GM12878 (cell line): Measurements from ENCODE around the gene PGM2L1. TPM values are rescaled to one million over a fixed set of nuclear protein-coding genes. Genes with fewer than 3 reads are reported as not detected.

Experiments used
- ATAC-seq: fragments of 200-7000 bp; cut with Tn5 transposase; 3 replicates; pipeline ENCODE4 v1.9.1; 2020; ENCODE audit warnings: mild to moderate bottlenecking, moderate library complexity
- BruUV-seq: library from RNA; stranded (reverse); fragments of 400-500 nt; replicated peaks from 2 replicates; lab custom pipeline; 2021; lab: Mats Ljungman, UMichigan
- CTCF ChIA-PET: fragments of 300-600 bp; sonication (Branson Sonifier 250); formaldehyde crosslinking; extraction: SDS; loops from one replicate; lab custom pipeline; 2021; ENCODE audit warnings: inconsistent platforms; lab: Yijun Ruan, JAX
- POLR2A ChIA-PET: fragments of 350-600 bp; formaldehyde crosslinking; extraction: SDS; loops from one replicate; lab custom pipeline; 2021; ENCODE audit warnings: inconsistent platforms; lab: Charles Lee
- RAD21 ChIA-PET: fragments of 300-600 bp; sonication (Branson Sonifier 250); formaldehyde crosslinking; loops from one replicate; lab custom pipeline; 2023; ENCODE audit warnings: antibody characterized with exemption; ENCODE audit not compliant: unreplicated experiment; lab: Charles Lee
- SMC1A ChIA-PET: fragments of 300-600 bp; sonication (Branson Sonifier 250); formaldehyde crosslinking; loops from one replicate; lab custom pipeline; 2023; ENCODE audit not compliant: unreplicated experiment, uncharacterized antibody; lab: Charles Lee
- DNase-seq: peaks from one replicate; pipeline ENCODE4 v3.0.0-alpha.2; 2011; ENCODE audit warnings: low read depth, low spot score
- FAIRE-seq: peaks from 3 replicates; lab custom pipeline; 2011; peaks lifted over from hg19 to GRCh38; lab: Jason Lieb, UNC
- H2AFZ ChIP-seq: 2 replicates; pipeline ENCODE4 v1.6.0; 2011; ENCODE audit warnings: low read depth, low read length, control low read depth; ENCODE audit not compliant: control insufficient read depth
- H3K27ac ChIP-seq: 2 replicates; pipeline ENCODE4 v1.5.1; 2011; ENCODE audit warnings: control low read depth; ENCODE audit not compliant: control insufficient read depth, insufficient read depth
- H3K27me3 ChIP-seq, 2 experiments: replicated peaks in 1 of 2; 2 replicates each; pipeline versions ENCODE4 v1.6.0 to v1.6.1; 2011; ENCODE audit warnings: low read length in 1 of 2; ENCODE audit not compliant: control insufficient read depth in 2 of 2, insufficient read depth in 2 of 2
- H3K36me3 ChIP-seq, 2 experiments: 2 replicates each; pipeline ENCODE4 v1.5.1; 2011; ENCODE audit warnings: low read length in 1 of 2; ENCODE audit not compliant: control insufficient read depth in 2 of 2, insufficient read depth in 2 of 2
- H3K4me1 ChIP-seq: 2 replicates; pipeline ENCODE4 v1.6.1; 2011; ENCODE audit warnings: mild to moderate bottlenecking, low read length, moderate library complexity, mixed read lengths; ENCODE audit not compliant: control insufficient read depth, insufficient read depth
- H3K4me2 ChIP-seq: 2 replicates; pipeline ENCODE4 v1.6.0; 2011; ENCODE audit warnings: control low read depth; ENCODE audit not compliant: control insufficient read depth, insufficient read depth
- H3K4me3 ChIP-seq: fragments of 200-600 bp; sonication (generic); 2 replicates; pipeline ENCODE4 v1.5.1; 2016
- H3K79me2 ChIP-seq: 2 replicates; pipeline ENCODE4 v1.6.0; 2011; ENCODE audit warnings: low read length; ENCODE audit not compliant: control insufficient read depth, insufficient read depth
- H3K9ac ChIP-seq: 2 replicates; pipeline ENCODE4 v1.8.0; 2011; ENCODE audit warnings: low read length, control low read depth, mixed read lengths; ENCODE audit not compliant: control insufficient read depth, insufficient read depth
- H3K9me3 ChIP-seq: replicated peaks from 3 replicates; pipeline ENCODE4 v1.5.1; 2011; ENCODE audit warnings: mild to moderate bottlenecking, low read length; ENCODE audit not compliant: control insufficient read depth, insufficient read depth
- H4K20me1 ChIP-seq: 2 replicates; pipeline ENCODE4 v1.6.0; 2011; ENCODE audit not compliant: control insufficient read depth, insufficient read depth
- CEBPB ChIP-seq, 2 experiments: fragments of 150-350 bp in 1 of 2; IDR thresholded peaks; 2 replicates each; pipeline ENCODE4 v1.6.1; 2012 to 2014; ENCODE audit warnings: low read depth in 2 of 2, low read length in 2 of 2, borderline replicate concordance in 1 of 2, inconsistent platforms in 1 of 2
- ETV6 ChIP-seq, 2 experiments: fragments of 450-650 bp in 1 of 2; IDR thresholded peaks in 1 of 2; conservative IDR thresholded peaks in 1 of 2; 2 replicates each; pipeline ENCODE4 v1.6.1; 2014; ENCODE audit warnings: antibody characterized with exemption in 1 of 2, borderline replicate concordance in 1 of 2, low read depth in 1 of 2, mild to moderate bottlenecking in 1 of 2, moderate library complexity in 1 of 2
- EZH2 ChIP-seq: IDR thresholded peaks from 2 replicates; pipeline ENCODE4 v1.6.1; 2012; ENCODE audit warnings: low read depth, mild to moderate bottlenecking, control low read depth, inconsistent platforms, low read length, borderline replicate concordance; ENCODE audit not compliant: control insufficient read depth
- MYC ChIP-seq: IDR thresholded peaks from 2 replicates; pipeline ENCODE4 v1.6.1; 2011; ENCODE audit warnings: mild to moderate bottlenecking, low read length, moderate library complexity, inconsistent platforms; ENCODE audit not compliant: insufficient read depth, insufficient replicate concordance, insufficient read length, severe bottlenecking
- NFIC ChIP-seq: IDR thresholded peaks from 2 replicates; pipeline ENCODE4 v1.6.1; 2012; ENCODE audit warnings: low read depth, mild to moderate bottlenecking, inconsistent platforms, low read length, moderate library complexity
- NR2C1 ChIP-seq: fragments of 450-650 bp; IDR thresholded peaks from 2 replicates; pipeline ENCODE4 v1.6.1; 2017; ENCODE audit warnings: antibody characterized with exemption, mild to moderate bottlenecking, moderate library complexity
- PKNOX1 ChIP-seq: fragments of 450-650 bp; IDR thresholded peaks from 2 replicates; pipeline ENCODE4 v1.6.1; 2016; ENCODE audit warnings: mild to moderate bottlenecking
- POLR2A ChIP-seq: IDR thresholded peaks from 2 replicates; pipeline ENCODE4 v1.6.1; 2011; ENCODE audit warnings: low read depth, mild to moderate bottlenecking, low read length
- RAD21 ChIP-seq: IDR thresholded peaks from 2 replicates; pipeline ENCODE4 v1.6.1; 2011; ENCODE audit warnings: mild to moderate bottlenecking, low read depth, low read length, moderate library complexity; ENCODE audit not compliant: insufficient read depth
- SPI1 ChIP-seq: IDR thresholded peaks from 2 replicates; pipeline ENCODE4 v1.6.1; 2011; ENCODE audit warnings: low read depth, mild to moderate bottlenecking, low read length, moderate library complexity, borderline replicate concordance; ENCODE audit not compliant: insufficient read depth
- ZBTB33 ChIP-seq: fragments of 450-650 bp; IDR thresholded peaks from 2 replicates; pipeline ENCODE4 v1.6.1; 2017; ENCODE audit warnings: mild to moderate bottlenecking
- ZNF274 ChIP-seq: IDR thresholded peaks from one replicate; pipeline ENCODE4 v1.8.0; 2011; ENCODE audit not compliant: insufficient read length, insufficient read depth
- WGBS: methylation state at CpG from one replicate; pipeline ENCODE4 v1.1.6; 2016; ENCODE audit warnings: low lambda C conversion rate; ENCODE audit not compliant: insufficient replicate concordance, insufficient coverage; ENCODE audit errors: missing lambda C conversion rate; 5-methylcytosine and 5-hydroxymethylcytosine counted together
- in situ Hi-C: fragments of 300-500 bp; cut with MboI; formaldehyde crosslinking; loops from 9 replicates; pipeline ENCODE4 v1.14.3; 2018; ENCODE audit warnings: mixed read lengths
- intact Hi-C: fragments of 100-400 bp; cut with micrococcal nuclease; formaldehyde crosslinking; loops from one replicate; pipeline ENCODE4 v1.14.2; 2022; ENCODE audit not compliant: unreplicated experiment
- polyA plus RNA-seq, 11 experiments: library from polyadenylated mRNA; depleted of rRNA in 4 of 11; unstranded in 6 of 11; stranded (reverse) in 5 of 11; fragments of >200 nt; fragmentation: Nextera tagmentation in 4 of 11; fragmentation: Illumina TruSeq in 1 of 11; extraction: Ambion mirVana in 4 of 11; extraction: Trizol in 1 of 11; gene quantifications; 1 replicate in 1 of 11; 2 replicates in 10 of 11; pipeline versions ENCODE4 v1.2.1 to v1.2.3, GENCODE V29; 2011 to 2016; ENCODE audit warnings: inconsistent platforms in 2 of 11, missing spikeins in 2 of 11, low read depth in 1 of 11
- total RNA-seq, 4 experiments: library from RNA; depleted of rRNA in 3 of 4; stranded (reverse); fragments of >200 nt in 3 of 4; fragmentation: Illumina TruSeq in 1 of 4; extraction: Trizol in 1 of 4; gene quantifications; 2 replicates each; pipeline versions ENCODE4 v1.2.1 to v1.2.3, GENCODE V29; 2013 to 2021

PGM2L1 gene
- total and polyA plus RNA-seq, 10 of the 15 experiments (the other 5 are each of a cell fraction or from before 2014, with no cell fraction given), result 0.04 to 0.20 (median 0.13) TPM; not detected in 1

GRCh38 chr11:74412321-74412720 is 14.1 kb upstream of the PGM2L1 start:
- no peaks in the 10 kb centered on the region for H3K79me2 ChIP-seq
- H3K27ac ChIP-seq, result no peak overlapping the region
- no peaks in the 10 kb centered on the region for H3K36me3 ChIP-seq
- H4K20me1 ChIP-seq, result no peaks in the 10 kb centered on the region
- no peaks in the 10 kb centered on the region for H3K27me3 ChIP-seq
- ATAC-seq (no peak), FAIRE-seq (no peak), DNase-seq (no peak)
- intact Hi-C loops (no loop called here), in situ Hi-C loops (no loop called here)
- POLR2A ChIA-PET, result no interaction called here
- BruUV-seq, result no TSS peak
- WGBS, result 28% methylated on average over 2 of the region's 2 CpGs
- TF ChIP-seq SPI1 (no peak), POLR2A (no peak), ZBTB33 (no peak), EZH2 (no peak), PKNOX1 (no peak), RAD21 (no peak), NR2C1 (no peak), ETV6 (conservative IDR thresholded peaks at IDR 0.05 in 1 of 2, IDR thresholded peaks at IDR 0.05 in 1 of 2; ENCODE audit: borderline replicate concordance in 1 of 2, low read depth in 1 of 2) (no peak), MYC (no peak), CEBPB (IDR thresholded peaks at IDR 0.05; ENCODE audit: borderline replicate concordance in 1 of 2, low read depth in 2 of 2, low read length in 2 of 2) (no peak), NFIC (no peak), ZNF274 (no peak)
- H3K9ac ChIP-seq, result no peak overlapping the region
- CTCF ChIA-PET, result interaction anchor here (0.8 to 1.2 kb wide), 3 partner anchors 23 to 157 kb away, joined by 3 read pairs; no protein-coding TSS in a partner anchor
- no peaks in the 10 kb centered on the region for H3K9me3 ChIP-seq
- H3K4me3 ChIP-seq, result no peak overlapping the region
- RAD21 ChIA-PET, result interaction anchor here (0.7 kb wide), 1 partner anchor 156 kb away, joined by 4 read pairs; no protein-coding TSS in a partner anchor
- SMC1A ChIA-PET, result no interaction called here
- H2AFZ ChIP-seq, result no peak overlapping the region
- H3K4me1 ChIP-seq, result no peaks in the 10 kb centered on the region
- no peak overlapping the region for H3K4me2 ChIP-seq
